K562 (cell line): ENCODE data around the gene MYO1D. TPM values are rescaled to one million over a fixed set of nuclear protein-coding genes. Genes with fewer than 3 reads are reported as not detected.
A peak's percentile ranks its signal among the peaks of the same experiment; 100 is the strongest.

ENCODE experiments used
- ATAC-seq: fragments of 200-7000 bp; cut with Tn5 transposase; 3 replicates; pipeline ENCODE4 v1.9.1; 2020; ENCODE audit warnings: moderate library complexity
- BruUV-seq: library from RNA; stranded (reverse); fragments of 400-500 nt; replicated peaks from 2 replicates; lab custom pipeline; 2021; lab: Mats Ljungman, UMichigan
- CTCF ChIA-PET: fragments of 300-600 bp; formaldehyde crosslinking; extraction: SDS; loops from one replicate; lab custom pipeline; 2021; ENCODE audit warnings: low intra/inter-chr PET ratio; lab: Yijun Ruan, JAX
- POLR2A ChIA-PET: fragments of 300-600, 350-650 bp; sonication (Branson Sonifier 250); formaldehyde crosslinking; extraction: SDS; loops from one replicate; lab custom pipeline; 2021; ENCODE audit warnings: antibody characterized with exemption, inconsistent platforms; lab: Yijun Ruan, JAX
- DNase-seq, 4 experiments: peaks; one replicate each; pipeline versions ENCODE4 v3.0.0 to v3.0.0-alpha.2; 2011 to 2018; ENCODE audit warnings: low spot score in 3 of 4, mixed read lengths in 3 of 4; ENCODE audit errors: extremely low read depth in 1 of 4
- FAIRE-seq: peaks from 2 replicates; lab custom pipeline; 2011; peaks lifted over from hg19 to GRCh38; lab: Jason Lieb, UNC
- H2AFZ ChIP-seq: 2 replicates; pipeline ENCODE4 v1.6.0; 2011; ENCODE audit warnings: low read depth, low read length, control low read depth, inconsistent platforms
- H3K27ac ChIP-seq: fragments of 200-600 bp; 3 replicates; pipeline ENCODE4 v1.8.0; 2011; ENCODE audit warnings: low read depth, mild to moderate bottlenecking, control low read depth, inconsistent platforms, low read length, moderate library complexity, mixed read lengths; ENCODE audit errors: extremely low read depth
- H3K27me3 ChIP-seq, 2 experiments: fragments of 300-600 bp in 1 of 2; 2 replicates in 1 of 2; 3 replicates in 1 of 2; pipeline versions ENCODE4 v1.6.0 to v1.8.0; 2011; ENCODE audit warnings: inconsistent platforms in 2 of 2, low read length in 2 of 2, mild to moderate bottlenecking in 1 of 2, mixed read lengths in 1 of 2, moderate library complexity in 1 of 2; ENCODE audit not compliant: control insufficient read depth in 2 of 2, insufficient read depth in 2 of 2
- H3K36me3 ChIP-seq: fragments of 300-600 bp; 3 replicates; pipeline ENCODE4 v1.8.0; 2011; ENCODE audit warnings: mild to moderate bottlenecking, low read length, inconsistent platforms; ENCODE audit not compliant: control insufficient read depth, insufficient read depth
- H3K4me1 ChIP-seq, 2 experiments: fragments of 200-600 bp in 1 of 2; replicated peaks in 1 of 2; 2 replicates in 1 of 2; 3 replicates in 1 of 2; pipeline versions ENCODE4 v1.5.1 to v1.8.0; 2011; ENCODE audit warnings: inconsistent platforms in 2 of 2, low read length in 2 of 2, mild to moderate bottlenecking in 1 of 2, mixed read lengths in 1 of 2, moderate library complexity in 1 of 2; ENCODE audit not compliant: control insufficient read depth in 2 of 2, insufficient read depth in 2 of 2
- H3K4me2 ChIP-seq: 2 replicates; pipeline ENCODE4 v1.6.1; 2011; ENCODE audit warnings: low read length, control low read depth, inconsistent platforms, mixed read lengths; ENCODE audit not compliant: insufficient read depth
- H3K4me3 ChIP-seq: fragments of 200-600 bp; sonication (generic), shearing (Covaris generic); 2 replicates; pipeline ENCODE4 v1.5.1; 2016; ENCODE audit warnings: control low read depth, inconsistent platforms
- H3K79me2 ChIP-seq: fragments of 200-600 bp; 3 replicates; pipeline ENCODE4 v1.8.0; 2011; ENCODE audit warnings: low read length, inconsistent platforms; ENCODE audit not compliant: control insufficient read depth, insufficient read depth
- H3K9ac ChIP-seq, 2 experiments: 2 replicates each; pipeline versions ENCODE4 v1.6.0 to v1.6.1; 2011; ENCODE audit warnings: low read depth in 2 of 2, low read length in 2 of 2, control low read depth in 1 of 2, inconsistent platforms in 1 of 2, mild to moderate bottlenecking in 1 of 2, mixed read lengths in 1 of 2; ENCODE audit not compliant: insufficient read depth in 1 of 2
- H3K9me1 ChIP-seq: one replicate; pipeline ENCODE4 v1.6.0; 2011; ENCODE audit warnings: inconsistent platforms, mild to moderate bottlenecking, low read length, moderate library complexity; ENCODE audit not compliant: control insufficient read depth, insufficient read depth
- H3K9me3 ChIP-seq: replicated peaks from 2 replicates; pipeline ENCODE4 v1.5.1; 2011; ENCODE audit warnings: low read depth, low read length, inconsistent platforms; ENCODE audit not compliant: control insufficient read depth, insufficient read depth
- H4K20me1 ChIP-seq: replicated peaks from 2 replicates; pipeline ENCODE4 v1.6.1; 2011; ENCODE audit warnings: low read length, inconsistent platforms, mixed read lengths; ENCODE audit not compliant: control insufficient read depth, insufficient read depth
- ARID3A ChIP-seq: IDR thresholded peaks from 2 replicates; pipeline ENCODE4 v1.6.1; 2012; ENCODE audit warnings: low read depth, low read length, improper control_type of control experiment, borderline replicate concordance
- CC2D1A ChIP-seq: fragments of 450-650 bp; IDR thresholded peaks from 2 replicates; pipeline ENCODE4 v1.6.1; 2017; ENCODE audit warnings: mild to moderate bottlenecking
- GTF2B ChIP-seq: IDR thresholded peaks from 2 replicates; pipeline ENCODE4 v1.6.1; 2011; ENCODE audit not compliant: insufficient read length; ENCODE audit errors: extremely low read depth
- JUN ChIP-seq, 2 experiments: sonication (generic) in 1 of 2; formaldehyde crosslinking in 1 of 2; IDR thresholded peaks; 2 replicates each; pipeline versions ENCODE4 v1.6.1 to v1.8.0; 2012 to 2022; ENCODE audit warnings: borderline replicate concordance in 2 of 2, mild to moderate bottlenecking in 2 of 2, improper control_type of control experiment in 1 of 2, low read depth in 1 of 2, low read length in 1 of 2, missing genetic modification reagents in 1 of 2
- RAD51 ChIP-seq: fragments of 450-650 bp; IDR thresholded peaks from 2 replicates; pipeline ENCODE4 v1.7.1; 2016; ENCODE audit warnings: low read depth, mild to moderate bottlenecking, borderline replicate concordance
- REST ChIP-seq, 2 experiments: fragments of 450-650 bp; formaldehyde crosslinking in 1 of 2; IDR thresholded peaks; 2 replicates each; pipeline versions ENCODE4 v1.4.0 to v1.6.1; 2014 to 2020; ENCODE audit warnings: mild to moderate bottlenecking in 2 of 2, borderline replicate concordance in 1 of 2, low read depth in 1 of 2
- SMC3 ChIP-seq: conservative IDR thresholded peaks from 2 replicates; pipeline ENCODE4 v1.6.1; 2011; ENCODE audit warnings: low read depth, low read length, improper control_type of control experiment; ENCODE audit not compliant: insufficient read depth
- ZC3H8 ChIP-seq: fragments of 450-650 bp; IDR thresholded peaks from 2 replicates; pipeline ENCODE4 v1.6.1; 2017
- WGBS: fragments of 100-300 bp; shearing (Covaris generic); methylation state at CpG from one replicate; pipeline ENCODE4 v1.1.6; 2016; ENCODE audit warnings: low coverage, mixed read lengths; ENCODE audit not compliant: insufficient coverage; ENCODE audit errors: missing lambda C conversion rate; 5-methylcytosine and 5-hydroxymethylcytosine counted together
- in situ Hi-C: fragments of 300-500 bp; cut with MboI; formaldehyde crosslinking; loops from 4 replicates; pipeline ENCODE4 v1.15.0; 2018; ENCODE audit warnings: inconsistent platforms, mixed read lengths
- intact Hi-C: fragments of 100-400 bp; cut with micrococcal nuclease; formaldehyde crosslinking; loops from 2 replicates; pipeline ENCODE4 v1.14.2; 2022
- polyA plus RNA-seq, 8 experiments: library from polyadenylated mRNA; depleted of rRNA in 4 of 8; stranded (reverse) in 5 of 8; unstranded in 3 of 8; fragments of >200 nt; fragmentation: Nextera tagmentation in 2 of 8; fragmentation: Illumina TruSeq in 1 of 8; extraction: Ambion mirVana in 2 of 8; extraction: Trizol in 1 of 8; gene quantifications; 2 replicates each; pipeline versions ENCODE4 v1.2.1 to v1.2.3, GENCODE V29; 2011 to 2014; ENCODE audit warnings: inconsistent platforms in 1 of 8, missing spikeins in 1 of 8
- total RNA-seq, 7 experiments: library from RNA; depleted of rRNA in 6 of 7; stranded (reverse); fragments of >200 nt in 6 of 7; fragmentation: Illumina TruSeq in 2 of 7; extraction: Trizol in 2 of 7; gene quantifications; 2 replicates each; pipeline versions ENCODE4 v1.2.1 to v1.2.3, GENCODE V29; 2011 to 2021; ENCODE audit warnings: low replicate concordance in 1 of 7

Gene MYO1D
- total and polyA plus RNA-seq, 9 of the 15 experiments (the other 6 are each of a cell fraction or from before 2014, with no cell fraction given): 2.1 to 71.2 (median 45.4) TPM

GRCh38 chr17:32755045-32755805 lies 121.7 kb downstream of the MYO1D start:
- Histone ChIP-seq H3K4me1 (no peaks in the 10 kb centered on the region), H2AFZ (no peak overlapping the region), H4K20me1 (no peaks in the 10 kb centered on the region), H3K4me3 (no peak overlapping the region), H3K36me3 (peaks cover 24% of the 10 kb centered on the region; the same call in 2 of the 3 replicates), H3K79me2 (no peaks in the 10 kb centered on the region), H3K9me1 (no peaks in the 10 kb centered on the region), H3K27me3 (no peaks in the 10 kb centered on the region), H3K27ac (no peak overlapping the region), H3K9me3 (no peaks in the 10 kb centered on the region), H3K9ac (no peak overlapping the region), H3K4me2 (no peak overlapping the region)
- DNase-seq (peak; percentile 41 to 54 (median 51)), FAIRE-seq (peak; percentile 70), ATAC-seq (peak; percentile 90)
- CTCF ChIA-PET: interaction anchor here (0.6 to 1.9 kb wide), 7 partner anchors 94 to 503 kb away, joined by 3 to 9 read pairs (median 3); no protein-coding TSS in a partner anchor
- WGBS: 53% methylated on average over 7 of the region's 7 CpGs
- POLR2A ChIA-PET: interaction anchor here (0.8 to 1.1 kb wide), 2 partner anchors 19 to 264 kb away, joined by 3 read pairs; no protein-coding TSS in a partner anchor
- intact Hi-C loops (loop anchor here (1.0 to 10.0 kb wide), 6 partner anchors 20 to 500 kb away; no protein-coding TSS in a partner anchor), in situ Hi-C loops (no loop called here)
- BruUV-seq: no TSS peak
- peak; percentile 83; the same call in 1 of the 2 replicates for TF ChIP-seq ARID3A
- peak; percentile 42 for TF ChIP-seq SMC3
- TF ChIP-seq CC2D1A: 0 out of 2 replicates have a peak, but pooled peaks have one; percentile 18
- TF ChIP-seq ZC3H8: no peak
- TF ChIP-seq JUN (IDR thresholded peaks at IDR 0.05; ENCODE audit: borderline replicate concordance, low read depth, low read length): peak; percentile 82; the same call in 1 of the 2 replicates
- TF ChIP-seq JUN (CRISPR knock-in tag; IDR thresholded peaks at IDR 0.05; ENCODE audit: borderline replicate concordance): no peak
- TF ChIP-seq GTF2B: no peak
- peak; percentile 42; the same call in 1 of the 2 replicates for TF ChIP-seq RAD51
- TF ChIP-seq REST (IDR thresholded peaks at IDR 0.05; ENCODE audit: borderline replicate concordance): peak; percentile 70; the same call in 1 of the 2 replicates
- no peak for TF ChIP-seq REST (CRISPR knock-in tag; IDR thresholded peaks at IDR 0.05; ENCODE audit: low read depth)
